ENCODE results near the gene IMMP1L. TPM values are rescaled to one million over a fixed set of nuclear protein-coding genes. Genes with fewer than 3 reads are reported as not detected.
A peak's percentile ranks its signal among the peaks of the same experiment; 100 is the strongest.

The IMMP1L gene
- total RNA-seq, 1 experiment from 2014 or later: 42.7 TPM

DNA sequence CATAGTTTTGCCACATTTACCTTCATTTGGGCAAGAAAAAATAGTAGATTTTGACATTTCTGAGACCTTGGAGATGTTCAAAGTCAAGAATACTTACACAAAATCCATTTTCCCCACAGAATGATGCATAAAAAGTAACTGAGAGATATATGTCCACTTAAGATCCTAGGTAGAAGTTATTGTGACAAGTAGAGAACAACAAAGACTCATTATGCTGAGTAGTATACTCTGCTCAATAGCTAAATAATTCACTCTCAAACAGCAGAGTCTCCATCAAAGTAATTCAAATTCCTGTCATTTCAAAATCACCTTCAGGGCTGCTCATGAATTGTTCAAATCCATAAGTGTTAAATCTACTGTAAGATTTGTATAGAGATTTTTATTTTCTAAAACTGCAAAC, 35.3 kb downstream of the IMMP1L start:
- no peak for DNase-seq (ENCODE audit: low read depth)

- no peak for DNase-seq (ENCODE audit: low read depth)
Observed at GRCh38 chr11:31464436-31464835, 45.0 kb downstream of the IMMP1L start.

DNA sequence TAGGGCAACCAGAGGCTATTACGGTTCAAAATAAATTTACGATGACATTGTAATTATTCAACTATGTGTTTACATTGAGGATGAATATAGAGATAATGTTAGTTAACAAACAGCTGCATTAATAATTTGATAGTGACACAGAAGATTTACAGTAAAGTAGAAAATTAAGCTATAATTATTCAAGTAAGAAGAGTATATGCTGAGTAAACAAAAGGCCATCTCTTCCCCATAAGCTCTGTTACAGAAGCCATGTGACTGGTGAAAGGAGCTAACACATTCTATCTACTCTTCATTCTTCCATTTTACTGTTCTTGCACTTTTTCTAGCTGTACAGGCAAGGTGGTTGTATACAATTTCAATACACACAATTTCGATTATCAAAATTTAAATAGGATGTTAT, 54.2 kb downstream of the IMMP1L start:
- DNase-seq (ENCODE audit: low read depth): no peak

- DNase-seq (ENCODE audit: low read depth): no peak
Observed at GRCh38 chr11:31450841-31451240, 58.6 kb downstream of the IMMP1L start.

DNA sequence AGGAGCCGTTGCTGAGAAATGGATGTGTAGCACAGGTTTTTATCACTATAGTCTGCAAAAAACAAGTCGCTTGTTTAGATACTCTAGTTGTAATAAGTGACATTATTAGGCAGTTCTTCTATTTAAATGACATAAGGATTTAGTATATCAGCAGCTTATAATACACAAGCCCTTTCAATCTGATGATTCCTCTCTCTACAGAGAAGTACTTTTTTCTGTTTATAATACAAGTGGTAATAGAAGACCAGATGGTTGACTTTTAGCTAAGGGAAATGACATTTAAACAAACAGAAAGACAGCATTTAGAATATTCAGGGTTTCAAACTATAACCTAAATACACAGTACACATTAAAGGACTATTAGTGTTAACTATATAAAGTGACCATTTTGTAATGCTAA, 60.4 kb downstream of the IMMP1L start:
- no peak for DNase-seq (ENCODE audit: low read depth)

- peak; percentile 2 for DNase-seq (ENCODE audit: low read depth)
Observed at GRCh38 chr11:31445621-31446020, 63.8 kb downstream of the IMMP1L start.

GRCh38 chr11:31443802-31444201, 65.6 kb downstream of the IMMP1L start:
- no peak for DNase-seq (ENCODE audit: low read depth)

DNA sequence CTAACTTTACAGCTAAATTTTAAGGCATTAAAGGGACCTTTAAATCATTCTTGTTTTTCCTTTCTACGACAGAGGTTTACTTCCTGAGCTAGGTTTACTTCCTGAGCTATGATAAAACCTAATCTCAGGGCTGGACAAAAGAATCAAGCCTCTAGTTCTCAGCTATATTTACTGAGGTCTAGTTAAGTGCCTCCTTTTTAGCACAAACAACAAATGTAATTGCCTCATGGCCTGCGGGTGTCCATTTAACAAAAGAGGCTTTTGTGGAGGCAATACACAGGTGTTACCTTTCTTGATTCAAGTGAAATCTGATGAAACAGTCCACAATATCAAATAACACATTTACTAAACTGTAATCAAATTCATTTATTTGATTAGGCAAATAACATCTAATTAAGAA, 67.3 kb downstream of the IMMP1L start:
- no peak for DNase-seq (ENCODE audit: low read depth)

- DNase-seq (ENCODE audit: low read depth): no peak
Observed at GRCh38 chr11:31441296-31441695, 68.1 kb downstream of the IMMP1L start.

- DNase-seq (ENCODE audit: low read depth): peak; percentile 80
Observed at GRCh38 chr11:31437742-31438435, 71.5 kb downstream of the IMMP1L start.

- no peak for DNase-seq (ENCODE audit: low read depth)
Observed at GRCh38 chr11:31433851-31434250, 75.6 kb downstream of the IMMP1L start.

GRCh38 chr11:31424652-31425051, 84.8 kb downstream of the IMMP1L start:
- no peak for DNase-seq (ENCODE audit: low read depth)

GRCh38 chr11:31422703-31423102, 86.7 kb downstream of the IMMP1L start:
- DNase-seq (ENCODE audit: low read depth): no peak

- no peak for DNase-seq (ENCODE audit: low read depth)
Observed at GRCh38 chr11:31421820-31422219, 87.6 kb downstream of the IMMP1L start.

DNA sequence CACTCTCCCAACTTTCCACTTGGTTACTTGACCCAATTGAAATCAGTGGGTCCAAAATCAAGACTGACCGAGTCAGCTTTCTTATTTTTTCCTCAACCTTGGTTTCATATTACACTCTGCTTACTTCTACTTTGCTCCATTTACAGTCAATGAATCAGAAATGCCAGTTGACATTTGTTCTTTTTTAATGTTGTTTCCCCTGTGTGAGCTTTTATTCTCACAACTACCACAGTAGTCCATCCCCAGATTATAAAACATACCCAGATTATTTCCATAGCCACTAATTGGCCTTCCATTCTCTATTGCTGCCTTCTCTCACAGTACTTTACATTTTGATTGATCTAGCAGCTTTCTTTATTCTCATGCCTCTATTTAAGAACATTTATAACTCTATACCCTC, 89.8 kb downstream of the IMMP1L start:
- peak; percentile 41 for DNase-seq (ENCODE audit: low read depth)

DNA sequence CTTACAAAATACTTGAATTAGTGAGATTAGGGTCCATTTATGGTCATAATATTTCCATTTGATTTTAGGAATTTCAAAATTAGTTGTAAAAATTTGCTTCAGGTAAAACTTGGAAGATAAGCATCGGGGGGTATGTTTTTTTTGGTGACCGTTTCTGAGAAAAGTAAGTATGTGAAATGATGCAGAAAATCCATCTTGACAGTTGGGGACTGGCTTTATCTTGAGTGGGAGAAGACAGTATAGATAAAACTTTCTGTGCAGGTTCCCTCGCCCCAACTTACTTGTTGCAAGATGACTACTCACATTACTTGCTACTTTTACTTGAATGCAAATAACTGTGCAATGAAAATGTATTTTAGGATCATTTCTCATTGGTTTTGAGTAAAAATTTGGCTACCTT, 90.3 kb downstream of the IMMP1L start:
- DNase-seq (ENCODE audit: low read depth): no peak

DNA sequence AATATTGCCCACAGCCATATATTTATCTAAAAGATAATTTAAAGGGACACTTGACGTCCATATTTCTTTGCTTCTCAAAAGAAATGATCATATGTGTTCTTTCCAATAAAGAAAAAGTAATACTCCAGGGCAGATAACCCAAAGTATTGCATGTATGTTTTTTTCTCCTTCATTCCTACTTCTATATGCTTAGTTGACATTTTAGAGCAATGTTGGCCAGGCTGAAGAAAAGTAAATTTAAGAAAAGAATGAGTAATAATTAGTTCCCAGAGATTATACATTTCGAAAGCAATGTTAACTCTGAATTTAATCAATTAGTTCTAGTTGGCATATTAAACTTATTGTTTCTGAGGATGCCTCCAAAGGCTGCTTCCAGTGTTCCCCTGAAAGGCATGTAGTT, 91.6 kb downstream of the IMMP1L start:
- no peak for DNase-seq (ENCODE audit: low read depth)

DNA sequence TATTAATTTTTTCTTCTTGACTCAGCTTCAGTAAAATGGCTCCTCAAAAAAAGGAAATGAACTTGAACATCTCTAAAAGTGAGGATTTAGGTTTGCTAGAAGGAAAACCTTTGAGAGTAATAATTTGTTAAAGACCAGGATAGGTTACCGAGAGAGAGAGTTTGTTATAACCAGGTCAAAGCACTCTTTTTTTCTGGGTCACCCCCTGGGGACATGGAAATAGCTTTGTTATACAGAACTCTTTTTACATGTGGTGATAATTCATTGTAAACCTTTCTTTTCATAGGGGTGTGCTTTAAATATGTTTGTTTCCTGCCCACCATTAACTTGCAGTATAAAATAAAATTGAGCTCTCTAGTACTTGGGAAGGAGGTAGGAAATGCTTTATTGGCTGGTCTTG, 92.1 kb downstream of the IMMP1L start:
- DNase-seq (ENCODE audit: low read depth): no peak

DNA sequence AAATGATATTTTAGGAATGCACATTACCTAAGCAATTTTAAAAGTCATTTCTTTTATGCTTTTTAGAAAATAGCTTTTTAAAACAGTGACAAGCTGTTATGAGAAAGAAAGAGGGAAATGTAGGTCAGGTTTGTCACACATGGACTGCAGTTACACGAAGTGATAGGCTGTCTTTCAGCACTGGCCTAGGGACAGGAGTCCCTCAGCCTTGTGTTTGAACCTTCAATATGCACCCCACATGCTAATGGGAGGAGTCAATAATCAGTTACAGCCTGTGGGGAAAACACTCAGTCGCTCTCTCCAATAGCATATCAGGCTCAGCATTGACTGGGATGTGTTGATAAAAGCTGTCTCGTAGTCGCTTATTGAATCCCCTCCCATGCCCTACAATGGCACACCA, 94.0 kb downstream of the IMMP1L start:
- DNase-seq (ENCODE audit: low read depth): no peak

DNA sequence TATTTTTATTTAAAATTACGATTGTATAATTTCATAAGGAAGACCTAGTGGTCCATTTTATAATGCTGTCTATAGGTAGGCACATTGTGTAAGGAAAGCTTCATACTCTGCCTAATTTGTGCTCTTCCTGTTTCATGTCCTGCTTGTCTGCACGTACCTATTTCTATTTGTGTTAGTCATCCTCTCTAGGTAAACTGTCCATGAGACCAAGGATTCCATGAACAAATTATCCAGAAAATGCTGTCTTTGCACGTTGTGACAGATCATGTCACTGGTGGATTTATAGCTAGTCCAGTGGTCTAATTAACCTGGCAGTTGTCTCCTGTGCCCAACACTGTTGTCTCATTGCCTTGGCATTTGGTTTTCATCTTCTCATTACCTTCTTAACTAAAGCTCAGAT, 95.1 kb downstream of the IMMP1L start:
- DNase-seq (ENCODE audit: low read depth): peak; percentile 89

DNA sequence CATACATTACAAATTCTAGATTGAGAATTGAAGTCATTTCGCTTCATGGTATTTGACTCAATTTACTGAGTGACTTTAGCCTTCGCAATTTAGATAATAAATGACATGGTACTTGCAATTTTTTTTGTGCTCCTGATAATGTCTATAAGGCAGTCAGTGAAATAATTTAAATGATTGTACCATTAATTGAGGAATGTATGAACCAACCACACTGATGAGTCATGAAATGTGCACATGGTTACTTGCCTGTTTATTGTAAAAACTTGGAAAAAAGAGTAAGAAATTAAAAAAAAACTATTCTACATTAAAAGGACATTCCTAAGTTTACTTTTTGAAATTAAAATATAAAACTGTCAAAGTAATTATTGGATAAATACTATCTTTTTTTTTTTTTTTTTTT, 96.5 kb downstream of the IMMP1L start:
- DNase-seq (ENCODE audit: low read depth): peak; percentile 78

DNA sequence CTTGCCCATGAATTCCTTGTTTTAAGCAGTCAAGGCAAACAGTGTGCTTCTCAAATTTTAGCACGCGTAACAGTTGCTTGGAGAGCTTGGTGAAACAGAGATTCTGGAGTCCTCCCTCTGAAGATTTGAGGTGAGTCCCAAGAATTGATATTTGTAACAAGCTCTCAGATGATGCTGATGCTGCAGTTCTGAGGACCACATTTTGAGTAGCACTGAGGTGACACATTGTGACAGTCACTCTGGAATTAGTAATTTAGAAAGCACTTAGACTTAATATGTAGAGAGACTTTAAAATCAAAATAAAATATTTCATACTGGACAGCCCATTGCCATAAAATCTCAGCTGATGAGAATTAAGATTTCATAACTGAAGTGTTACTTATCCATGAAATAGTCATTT, 101.2 kb downstream of the IMMP1L start:
- no peak for DNase-seq (ENCODE audit: low read depth)

GRCh38 chr11:31404614-31405013, 104.8 kb downstream of the IMMP1L start:
- DNase-seq (ENCODE audit: low read depth): peak; percentile 22

- DNase-seq (ENCODE audit: low read depth): peak; percentile 37
Observed at GRCh38 chr11:31397239-31397834, 112.1 kb downstream of the IMMP1L start.

Data from M059J (cell line).